Testis (tissue), 3 donors: ENCODE measurements around the gene CDCA8. TPM values are rescaled to one million over a fixed set of nuclear protein-coding genes. Genes with fewer than 3 reads are reported as not detected.
"Not testable (repeated sequence)": the region's sequence is repeated elsewhere in the genome, so short reads cannot be mapped to it uniquely, and the experiment has no call there.

Experiments used
- DNase-seq: peaks from one replicate; pipeline ENCODE4 v3.0.0-alpha.2; 2019
- H3K27ac ChIP-seq, 2 donors: fragments of 200-600 bp; sonication (generic); one replicate each; pipeline ENCODE4 v1.5.1; 2019
- H3K27me3 ChIP-seq: fragments of 200-600 bp; sonication (generic); one replicate; pipeline ENCODE4 v1.5.1; 2019
- H3K36me3 ChIP-seq: fragments of 200-600 bp; sonication (generic); one replicate; pipeline ENCODE4 v1.5.1; 2017; ENCODE audit warnings: low read depth; ENCODE audit errors: missing control alignments
- H3K4me1 ChIP-seq: fragments of 200-600 bp; sonication (generic); one replicate; pipeline ENCODE4 v1.5.1; 2019
- H3K4me3 ChIP-seq, 2 donors: fragments of 200-600 bp; sonication (generic); one replicate each; pipeline ENCODE4 v1.5.1; 2017 to 2019
- H3K9me3 ChIP-seq: fragments of 200-600 bp; sonication (generic); one replicate; pipeline ENCODE4 v1.5.1; 2017
- POLR2A ChIP-seq: fragments of 450-650 bp; IDR thresholded peaks from one replicate; pipeline ENCODE4 v1.6.1; 2017; ENCODE audit warnings: antibody characterized with exemption, mild to moderate bottlenecking, moderate library complexity
- WGBS, 2 donors: methylation state at CpG; one replicate each; pipeline ENCODE4 v1.1.5; 2018; 5-methylcytosine and 5-hydroxymethylcytosine counted together
- intact Hi-C: fragments of 100-400 bp; cut with DNase I; formaldehyde crosslinking; loops from one replicate; pipeline ENCODE4 v1.15.1; 2023; ENCODE audit warnings: low total_unique reads
- polyA plus RNA-seq: library from polyadenylated mRNA; stranded (reverse); fragments of 350-450 nt; fragmentation: Illumina TruSeq; extraction: RNeasy Lipid Tissue Mini Kit (QIAGEN cat#74804); gene quantifications from one replicate; pipeline ENCODE4 v1.2.3, GENCODE V29; 2014; ENCODE audit warnings: low read depth, low replicate concordance; ENCODE audit not compliant: insufficient read depth
- total RNA-seq, 2 donors: library from RNA; depleted of rRNA; stranded (reverse); fragments of >200 nt; gene quantifications; one replicate each; pipeline ENCODE4 v1.2.3, GENCODE V29; 2016
- TF ChIP-seq, protein P1 (sequence below), 3 experiments: fragments of 450-650 bp in 2 of 3; fragments of 200-600 bp in 1 of 3; sonication (generic) in 1 of 3; IDR thresholded peaks; one replicate each; pipeline ENCODE4 v1.5.1; 2016 to 2019; ENCODE audit warnings: antibody characterized with exemption in 3 of 3, mild to moderate bottlenecking in 2 of 3, moderate library complexity in 1 of 3

Gene CDCA8
- total and polyA plus RNA-seq, 3 donors from 2014 or later: 21.0 to 52.4 (median 28.1) TPM

DNA sequence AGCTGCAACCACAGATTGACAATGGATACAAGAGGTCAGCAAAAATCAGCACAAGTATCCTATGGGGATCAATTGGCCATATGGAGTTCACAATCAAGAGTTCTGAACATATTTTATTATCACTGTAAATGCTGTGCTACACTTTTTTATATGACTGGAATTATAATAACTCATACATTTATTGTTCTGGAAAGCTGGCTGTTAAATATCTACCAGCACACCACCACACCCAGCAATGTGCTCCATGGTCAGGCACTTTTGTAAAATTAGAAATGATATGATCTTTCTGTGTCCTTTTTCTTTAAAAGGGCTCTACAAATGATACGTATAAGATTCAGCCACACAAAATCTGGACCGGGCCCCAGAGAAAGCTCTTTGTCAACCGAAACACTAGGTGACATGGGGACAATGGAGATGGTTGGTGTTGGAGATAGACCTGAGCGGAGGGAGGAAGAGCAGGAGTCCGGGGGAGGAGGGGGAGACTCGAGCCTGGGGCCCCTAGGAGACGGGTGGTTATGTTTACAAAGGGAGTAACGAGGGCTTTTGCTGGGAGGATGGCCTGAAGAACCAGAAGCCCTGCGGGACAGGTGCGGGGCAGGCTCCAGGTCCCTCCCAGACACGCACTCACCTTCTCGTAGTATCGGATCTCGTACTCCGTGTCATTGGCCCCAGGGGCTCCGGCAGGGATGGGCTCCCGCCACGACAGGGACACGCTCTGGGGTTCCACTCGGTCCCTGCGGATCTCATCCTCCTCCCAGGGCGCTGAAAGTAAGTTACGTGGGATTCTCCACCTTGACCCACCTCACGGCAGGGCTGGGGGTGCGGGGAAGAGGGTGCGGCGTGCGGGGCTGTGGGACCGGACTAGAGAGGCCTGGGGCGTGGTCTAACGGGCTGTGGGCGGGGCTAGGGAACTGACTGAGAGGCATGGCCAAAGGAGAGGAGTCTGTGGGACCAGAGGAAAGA, 42.6 kb downstream of the CDCA8 start:
- 13 to 24% methylated on average over 19 to 32 of the region's 32 CpGs for WGBS, 2 donors
- no peak overlapping the region for H3K27ac ChIP-seq

DNA sequence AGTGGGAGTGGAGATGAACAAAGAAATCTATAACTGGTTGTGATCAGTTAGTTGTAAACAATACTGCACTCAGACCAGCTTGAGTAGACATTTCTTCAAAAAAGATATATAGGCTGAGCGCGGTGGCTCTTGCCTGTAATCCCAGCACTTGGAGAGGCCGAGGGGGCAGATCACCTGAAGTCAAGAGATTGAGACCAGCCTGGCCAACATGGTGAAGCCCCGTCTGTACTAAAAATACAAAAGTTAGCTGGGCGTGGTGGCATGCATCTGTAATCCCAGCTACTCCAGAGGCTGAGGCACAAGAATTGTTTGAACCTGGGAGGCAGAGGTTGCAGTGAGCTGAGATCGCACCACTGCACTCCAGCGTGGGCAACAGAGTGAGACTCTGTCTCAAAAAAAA, 45.7 kb downstream of the CDCA8 start:
- H3K27ac ChIP-seq, H3K4me3 ChIP-seq, intact Hi-C loops, H3K4me1 ChIP-seq, H3K27me3 ChIP-seq, DNase-seq, H3K9me3 ChIP-seq, H3K36me3 ChIP-seq: not testable (repeated sequence)
- 84 to 86% methylated on average over 7 of the region's 7 CpGs for WGBS, 2 donors

More for the DNA sequence above, 42.6 kb downstream of the CDCA8 start:
- no peaks in the 10 kb centered on the region for H3K4me1 ChIP-seq
- H3K9me3 ChIP-seq: no peaks in the 10 kb centered on the region
- TF ChIP-seq, protein P1, sequence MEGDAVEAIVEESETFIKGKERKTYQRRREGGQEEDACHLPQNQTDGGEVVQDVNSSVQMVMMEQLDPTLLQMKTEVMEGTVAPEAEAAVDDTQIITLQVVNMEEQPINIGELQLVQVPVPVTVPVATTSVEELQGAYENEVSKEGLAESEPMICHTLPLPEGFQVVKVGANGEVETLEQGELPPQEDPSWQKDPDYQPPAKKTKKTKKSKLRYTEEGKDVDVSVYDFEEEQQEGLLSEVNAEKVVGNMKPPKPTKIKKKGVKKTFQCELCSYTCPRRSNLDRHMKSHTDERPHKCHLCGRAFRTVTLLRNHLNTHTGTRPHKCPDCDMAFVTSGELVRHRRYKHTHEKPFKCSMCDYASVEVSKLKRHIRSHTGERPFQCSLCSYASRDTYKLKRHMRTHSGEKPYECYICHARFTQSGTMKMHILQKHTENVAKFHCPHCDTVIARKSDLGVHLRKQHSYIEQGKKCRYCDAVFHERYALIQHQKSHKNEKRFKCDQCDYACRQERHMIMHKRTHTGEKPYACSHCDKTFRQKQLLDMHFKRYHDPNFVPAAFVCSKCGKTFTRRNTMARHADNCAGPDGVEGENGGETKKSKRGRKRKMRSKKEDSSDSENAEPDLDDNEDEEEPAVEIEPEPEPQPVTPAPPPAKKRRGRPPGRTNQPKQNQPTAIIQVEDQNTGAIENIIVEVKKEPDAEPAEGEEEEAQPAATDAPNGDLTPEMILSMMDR (IDR thresholded peaks at IDR 0.05): no peak
- TF ChIP-seq POLR2A: no peak
- H3K36me3 ChIP-seq: no peaks in the 10 kb centered on the region
- no peak overlapping the region for H3K4me3 ChIP-seq
- DNase-seq: no peak
- no peaks in the 10 kb centered on the region for H3K27me3 ChIP-seq
- intact Hi-C loops: no loop called here

GRCh38 chr1:37738619-37739018, 46.3 kb downstream of the CDCA8 start:
- intact Hi-C loops, H3K27me3 ChIP-seq, H3K4me3 ChIP-seq, DNase-seq, H3K27ac ChIP-seq, H3K4me1 ChIP-seq, H3K36me3 ChIP-seq, H3K9me3 ChIP-seq: not testable (repeated sequence)
- 83 to 89% methylated on average over 4 of the region's 4 CpGs for WGBS, 2 donors

GRCh38 chr1:37739222-37739621, 46.9 kb downstream of the CDCA8 start:
- 92 to 94% methylated on average over 2 of the region's 2 CpGs for WGBS, 2 donors
- H3K4me3 ChIP-seq: no peak overlapping the region
- no peak overlapping the region for H3K27ac ChIP-seq
- intact Hi-C loops: no loop called here
- H3K27me3 ChIP-seq: no peaks in the 10 kb centered on the region
- H3K9me3 ChIP-seq: no peaks in the 10 kb centered on the region
- TF ChIP-seq POLR2A: no peak
- TF ChIP-seq, protein P1 (IDR thresholded peaks at IDR 0.05): no peak
- no peaks in the 10 kb centered on the region for H3K36me3 ChIP-seq
- no peak for DNase-seq
- no peaks in the 10 kb centered on the region for H3K4me1 ChIP-seq

GRCh38 chr1:37741130-37741529, 48.8 kb downstream of the CDCA8 start:
- TF ChIP-seq POLR2A: no peak
- TF ChIP-seq, protein P1 (IDR thresholded peaks at IDR 0.05): no peak
- no peak overlapping the region for H3K27ac ChIP-seq
- WGBS, 2 donors: 71 to 77% methylated on average over 9 of the region's 9 CpGs
- no peaks in the 10 kb centered on the region for H3K9me3 ChIP-seq
- intact Hi-C loops: no loop called here
- peak; percentile 54 for DNase-seq
- no peak overlapping the region for H3K4me3 ChIP-seq
- no peaks in the 10 kb centered on the region for H3K36me3 ChIP-seq
- H3K27me3 ChIP-seq: no peaks in the 10 kb centered on the region
- no peaks in the 10 kb centered on the region for H3K4me1 ChIP-seq
